SK-N-MC (cell line): ENCODE data around the gene PEPD.

Experiments used
- DNase-seq: peaks from one replicate; pipeline ENCODE4 v3.0.0-alpha.2; 2011; ENCODE audit warnings: low read depth, low spot score
- H3K27ac ChIP-seq: fragments of 200-600 bp; sonication (generic); 2 replicates; pipeline ENCODE4 v1.5.1; 2016; ENCODE audit warnings: mixed run types
- H3K36me3 ChIP-seq: fragments of 200-600 bp; sonication (generic); 2 replicates; pipeline ENCODE4 v1.6.1; 2017; ENCODE audit warnings: antibody characterized with exemption, low read length, mixed read lengths; ENCODE audit not compliant: insufficient read depth
- H3K4me3 ChIP-seq: fragments of 200-600 bp; sonication (generic); 2 replicates; pipeline ENCODE4 v1.5.1; 2016
- H3K9ac ChIP-seq: fragments of 200-600 bp; sonication (generic); 2 replicates; pipeline ENCODE4 v1.8.0; 2017; ENCODE audit warnings: mixed run types, mixed read lengths; ENCODE audit not compliant: insufficient read length
- H3K9me3 ChIP-seq: fragments of 200-600 bp; sonication (generic); 2 replicates; pipeline ENCODE4 v1.6.1; 2017; ENCODE audit warnings: low read depth, mild to moderate bottlenecking, antibody characterized with exemption, low read length, moderate library complexity, mixed read lengths
- EZH2 ChIP-seq: fragments of 200-600 bp; sonication (generic); IDR thresholded peaks from one replicate; pipeline ENCODE4 v1.6.1; 2017; ENCODE audit warnings: antibody characterized with exemption
- FOXP2 ChIP-seq: optimal IDR thresholded peaks from 2 replicates; pipeline ENCODE3; 2011; ENCODE audit warnings: mild to moderate bottlenecking, moderate library complexity; ENCODE audit not compliant: insufficient read depth; ENCODE audit errors: extremely low read length, control extremely low read depth
- POLR2AphosphoS5 ChIP-seq: IDR thresholded peaks from 2 replicates; pipeline ENCODE4 v1.6.1; 2012; ENCODE audit warnings: mild to moderate bottlenecking, low read depth, low read length, borderline replicate concordance

PEPD gene

GRCh38 chr19:33416307-33417215 lies 105.0 kb downstream of the PEPD start:
- Histone ChIP-seq H3K27ac (no peak overlapping the region), H3K9ac (no peak overlapping the region), H3K9me3 (no peaks in the 10 kb centered on the region), H3K36me3 (no peaks in the 10 kb centered on the region), H3K4me3 (no peak overlapping the region)
- DNase-seq, result peak; percentile 3
- TF ChIP-seq EZH2 (no peak), FOXP2 (no peak), POLR2AphosphoS5 (no peak)

DNA sequence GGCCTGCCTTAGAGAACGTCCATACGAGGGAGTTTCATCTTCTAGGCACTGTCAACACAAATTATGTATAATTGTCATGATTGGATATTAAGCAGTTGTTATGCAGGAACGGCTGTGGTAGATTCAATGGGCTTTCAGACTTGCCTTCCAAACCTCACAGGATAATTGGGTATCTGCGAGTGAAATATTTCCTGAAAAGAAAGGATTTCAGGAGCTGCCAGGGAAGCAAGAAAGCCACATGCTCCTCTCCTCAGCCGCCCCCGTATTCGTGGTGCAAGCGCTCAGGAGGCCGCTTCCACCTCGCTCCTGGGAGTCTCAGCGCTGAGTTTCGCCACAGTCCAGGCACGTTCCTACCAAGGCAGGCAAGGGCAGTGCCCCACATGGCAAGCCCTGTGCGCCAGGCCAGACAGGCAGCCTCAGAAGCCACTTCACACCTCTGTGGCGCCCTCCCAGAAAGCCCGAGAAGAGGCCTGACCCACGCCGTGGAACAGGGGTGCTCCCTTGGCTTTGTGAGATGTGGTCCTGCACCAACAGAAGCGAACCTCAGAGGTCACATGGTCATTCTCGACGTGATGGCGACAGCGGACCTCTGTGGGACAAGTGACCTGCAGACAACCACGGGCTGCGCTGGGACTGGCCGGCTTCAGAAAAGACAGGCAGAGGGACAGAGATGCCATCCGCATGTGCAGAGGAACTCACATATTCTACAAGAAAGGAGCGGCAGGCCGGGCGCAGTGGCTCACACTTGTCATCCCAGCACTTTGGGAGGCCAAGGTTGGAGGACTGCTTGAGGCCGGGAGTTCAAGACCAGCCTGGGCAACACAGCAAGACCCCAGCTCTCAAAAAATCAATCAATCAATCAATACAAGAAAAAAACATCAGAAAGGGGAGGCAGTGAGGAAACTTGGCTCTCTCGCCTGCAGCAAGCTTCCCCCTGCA lies 106.7 kb downstream of the PEPD start:
- no peak overlapping the region for H3K9ac ChIP-seq
- TF ChIP-seq FOXP2 (no peak), EZH2 (no peak), POLR2AphosphoS5 (no peak)

GRCh38 chr19:33413868-33414666 lies 107.5 kb downstream of the PEPD start:
- no peaks in the 10 kb centered on the region for H3K9me3 ChIP-seq
- TF ChIP-seq POLR2AphosphoS5 (no peak), EZH2 (no peak), FOXP2 (no peak)
- H3K36me3 ChIP-seq, result no peaks in the 10 kb centered on the region
- H3K4me3 ChIP-seq, result no peak overlapping the region
- no peak for DNase-seq
- H3K9ac ChIP-seq, result no peak overlapping the region
- H3K27ac ChIP-seq, result no peak overlapping the region

More for the DNA sequence above, 106.7 kb downstream of the PEPD start:
- Histone ChIP-seq H3K9me3 (no peaks in the 10 kb centered on the region), H3K4me3 (no peak overlapping the region), H3K36me3 (no peaks in the 10 kb centered on the region), H3K27ac (no peak overlapping the region)
- DNase-seq, result no peak

- Histone ChIP-seq H3K36me3 (no peaks in the 10 kb centered on the region), H3K9me3 (no peaks in the 10 kb centered on the region), H3K4me3 (no peak overlapping the region), H3K9ac (no peak overlapping the region), H3K27ac (no peak overlapping the region)
- no peak for TF ChIP-seq EZH2
- no peak for TF ChIP-seq POLR2AphosphoS5
- no peak for TF ChIP-seq FOXP2
- DNase-seq, result no peak
Measured at GRCh38 chr19:33413426-33413725, 108.2 kb downstream of the PEPD start.

DNA sequence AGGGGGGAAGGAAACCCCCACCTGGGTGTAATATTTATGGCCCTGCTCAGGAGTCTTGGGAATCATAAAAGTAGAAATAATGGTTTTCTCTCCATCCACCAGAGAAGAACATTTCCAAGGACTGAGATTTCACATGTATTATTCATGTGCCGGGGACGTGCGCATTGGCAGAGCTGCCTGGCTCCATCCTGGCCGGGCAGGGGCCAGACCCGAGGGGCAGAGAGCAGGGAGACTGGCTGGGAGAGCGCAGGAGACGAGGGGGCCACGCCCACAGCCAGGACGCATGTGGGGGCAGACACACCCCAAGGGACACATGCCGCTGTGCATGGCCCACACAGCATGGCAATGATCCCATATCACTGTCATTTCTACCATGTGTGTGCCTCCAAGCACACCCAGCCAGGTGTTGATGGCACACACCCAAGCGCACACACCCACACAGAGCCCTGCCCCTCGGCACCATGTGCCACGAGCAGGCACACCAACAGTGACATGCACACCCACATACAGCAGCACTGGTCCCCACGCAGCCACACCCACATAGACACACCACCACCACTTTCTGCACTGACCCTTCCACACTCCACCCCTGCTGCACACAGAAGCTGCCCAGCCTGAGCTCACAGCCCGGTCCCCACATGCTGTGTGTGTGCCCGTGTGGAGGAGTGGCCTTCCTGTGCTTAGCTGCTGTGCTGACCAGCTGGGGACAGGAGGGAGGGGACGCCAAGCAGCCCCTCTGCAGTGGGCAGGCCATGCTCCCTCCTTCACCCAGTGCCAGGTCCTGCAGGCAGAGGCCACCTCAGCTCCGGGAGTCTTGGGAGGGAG lies 108.8 kb downstream of the PEPD start:
- no peak overlapping the region for H3K9ac ChIP-seq
- no peak overlapping the region for H3K4me3 ChIP-seq
- no peaks in the 10 kb centered on the region for H3K36me3 ChIP-seq
- H3K9me3 ChIP-seq, result no peaks in the 10 kb centered on the region
- TF ChIP-seq EZH2 (no peak), FOXP2 (no peak)
- DNase-seq, result no peak
- no peak overlapping the region for H3K27ac ChIP-seq

GRCh38 chr19:33411621-33412180 lies 109.9 kb downstream of the PEPD start:
- no peak for TF ChIP-seq POLR2AphosphoS5
- TF ChIP-seq EZH2, result no peak
- no peak for TF ChIP-seq FOXP2
- Histone ChIP-seq H3K9ac (no peak overlapping the region), H3K9me3 (no peaks in the 10 kb centered on the region), H3K4me3 (no peak overlapping the region), H3K36me3 (no peaks in the 10 kb centered on the region), H3K27ac (no peak overlapping the region)
- no peak for DNase-seq

GRCh38 chr19:33410915-33411401 lies 110.6 kb downstream of the PEPD start:
- no peak for DNase-seq
- no peak overlapping the region for H3K4me3 ChIP-seq
- no peaks in the 10 kb centered on the region for H3K9me3 ChIP-seq
- TF ChIP-seq POLR2AphosphoS5, result no peak
- no peak overlapping the region for H3K9ac ChIP-seq
- H3K36me3 ChIP-seq, result no peaks in the 10 kb centered on the region
- H3K27ac ChIP-seq, result no peak overlapping the region
